GM18951 (cell line): ENCODE results near the gene NMUR1.
"Not testable (repeated sequence)": the region's sequence is repeated elsewhere in the genome, so short reads cannot be mapped to it uniquely, and the experiment has no call there.

Experiments used
- POLR2A ChIP-seq: IDR thresholded peaks from 4 replicates; pipeline ENCODE4 v1.6.1; 2011; ENCODE audit warnings: mild to moderate bottlenecking; ENCODE audit not compliant: insufficient read length, insufficient read depth; ENCODE audit errors: extremely low read depth
- in situ Hi-C: fragments of 300-500 bp; cut with MboI; formaldehyde crosslinking; loops from one replicate; pipeline ENCODE4 v1.12.0; 2022; ENCODE audit warnings: low sequenced_read_pairs, mixed read lengths, inconsistent platforms; ENCODE audit not compliant: unreplicated experiment

NMUR1 gene

GRCh38 chr2:231565887-231566594 is 35.8 kb upstream of the NMUR1 start:
- in situ Hi-C loops, result no loop called here
- no peak for TF ChIP-seq POLR2A

- TF ChIP-seq POLR2A, result no peak
- in situ Hi-C loops, result no loop called here
Observed at GRCh38 chr2:231563378-231563961, 33.2 kb upstream of the NMUR1 start.

GRCh38 chr2:231557571-231558217 is 27.4 kb upstream of the NMUR1 start:
- in situ Hi-C loops, result no loop called here
- no peak for TF ChIP-seq POLR2A

- in situ Hi-C loops, result no loop called here
Observed at GRCh38 chr2:231556981-231557380, 26.7 kb upstream of the NMUR1 start.

GRCh38 chr2:231556496-231556895 is 26.3 kb upstream of the NMUR1 start:
- in situ Hi-C loops, result not testable (repeated sequence)

More at GRCh38 chr2:231556981-231557380, 26.7 kb upstream of the NMUR1 start:
- no peak for TF ChIP-seq POLR2A

- in situ Hi-C loops, result no loop called here
- TF ChIP-seq POLR2A, result no peak
Observed at GRCh38 chr2:231554748-231555545, 24.7 kb upstream of the NMUR1 start.

GRCh38 chr2:231554327-231554726 is 24.1 kb upstream of the NMUR1 start:
- no peak for TF ChIP-seq POLR2A
- in situ Hi-C loops, result no loop called here

GRCh38 chr2:231552752-231553151 is 22.5 kb upstream of the NMUR1 start:
- in situ Hi-C loops, result no loop called here
- TF ChIP-seq POLR2A, result no peak

- TF ChIP-seq POLR2A, result no peak
- in situ Hi-C loops, result no loop called here
Observed at GRCh38 chr2:231549446-231550239, 19.4 kb upstream of the NMUR1 start.

GRCh38 chr2:231548752-231549151 is 18.5 kb upstream of the NMUR1 start:
- in situ Hi-C loops, result no loop called here
- TF ChIP-seq POLR2A, result no peak

GRCh38 chr2:231547315-231548110 is 17.3 kb upstream of the NMUR1 start:
- TF ChIP-seq POLR2A, result no peak
- in situ Hi-C loops, result no loop called here
